Astrocyte (in vitro differentiated cells and primary cell): Measurements from ENCODE around the gene CPZ. TPM values are rescaled to one million over a fixed set of nuclear protein-coding genes. Genes with fewer than 3 reads are reported as not detected.

Experiments used
- DNase-seq: peaks from one replicate; pipeline ENCODE4 v3.0.0-alpha.2; 2010; ENCODE audit warnings: low read depth
- FAIRE-seq: peaks from 2 replicates; lab custom pipeline; 2011; peaks lifted over from hg19 to GRCh38; lab: Jason Lieb, UNC
- H2AFZ ChIP-seq: 2 replicates; pipeline ENCODE4 v1.6.0; 2012; ENCODE audit warnings: low read depth, low read length, inconsistent platforms
- H3K27ac ChIP-seq: 2 replicates; pipeline ENCODE4 v1.5.1; 2011; ENCODE audit warnings: low read depth, low read length, inconsistent platforms
- H3K27me3 ChIP-seq: 2 replicates; pipeline ENCODE4 v1.6.0; 2011; ENCODE audit warnings: low read length, inconsistent platforms; ENCODE audit not compliant: insufficient read depth
- H3K36me3 ChIP-seq: 2 replicates; pipeline ENCODE4 v1.5.1; 2011; ENCODE audit warnings: low read length, inconsistent platforms; ENCODE audit not compliant: insufficient read depth
- H3K4me1 ChIP-seq: 2 replicates; pipeline ENCODE4 v1.5.1; 2011; ENCODE audit warnings: low read length, inconsistent platforms; ENCODE audit not compliant: insufficient read depth
- H3K4me2 ChIP-seq: 2 replicates; pipeline ENCODE4 v1.6.0; 2012; ENCODE audit warnings: low read length, inconsistent platforms
- H3K4me3 ChIP-seq: 2 replicates; pipeline ENCODE4 v1.5.1; 2011; ENCODE audit warnings: low read depth, mild to moderate bottlenecking, low read length, inconsistent platforms; ENCODE audit not compliant: insufficient read depth
- H3K79me2 ChIP-seq: 2 replicates; pipeline ENCODE4 v1.6.0; 2012; ENCODE audit warnings: mild to moderate bottlenecking, low read length, inconsistent platforms; ENCODE audit not compliant: insufficient read depth
- H3K9ac ChIP-seq: 2 replicates; pipeline ENCODE4 v1.6.0; 2012; ENCODE audit warnings: mild to moderate bottlenecking, low read length, inconsistent platforms
- H3K9me3 ChIP-seq: 2 replicates; pipeline ENCODE4 v1.5.1; 2012; ENCODE audit warnings: low read depth, mild to moderate bottlenecking, low read length, inconsistent platforms; ENCODE audit not compliant: insufficient read depth
- H4K20me1 ChIP-seq: 2 replicates; pipeline ENCODE4 v1.6.0; 2012; ENCODE audit warnings: low read length, inconsistent platforms; ENCODE audit not compliant: insufficient read depth
- H3K27ac Mint-ChIP-seq: one replicate; pipeline ENCODE4 v1.8.0; 2021; ENCODE audit warnings: mild to moderate bottlenecking, mixed read lengths; ENCODE audit not compliant: unreplicated experiment
- H3K27me3 Mint-ChIP-seq: one replicate; pipeline ENCODE4 v1.8.0; 2021; ENCODE audit warnings: low read depth, mixed read lengths; ENCODE audit not compliant: unreplicated experiment
- H3K36me3 Mint-ChIP-seq: one replicate; pipeline ENCODE4 v1.8.0; 2021; ENCODE audit warnings: low read depth, mixed read lengths; ENCODE audit not compliant: unreplicated experiment
- H3K4me1 Mint-ChIP-seq: one replicate; pipeline ENCODE4 v1.8.0; 2021; ENCODE audit warnings: low read depth, mixed read lengths; ENCODE audit not compliant: unreplicated experiment
- H3K4me3 Mint-ChIP-seq: one replicate; pipeline ENCODE4 v1.8.0; 2021; ENCODE audit warnings: mild to moderate bottlenecking, moderate library complexity, mixed read lengths; ENCODE audit not compliant: unreplicated experiment
- H3K9me3 Mint-ChIP-seq: one replicate; pipeline ENCODE4 v1.8.0; 2021; ENCODE audit warnings: mild to moderate bottlenecking, mixed read lengths; ENCODE audit not compliant: unreplicated experiment
- EZH2 ChIP-seq: IDR thresholded peaks from 2 replicates; pipeline ENCODE4 v1.6.1; 2012; ENCODE audit warnings: mild to moderate bottlenecking, low read length, inconsistent platforms; ENCODE audit not compliant: insufficient read depth
- total RNA-seq: library from RNA; stranded (reverse); gene quantifications from 2 replicates; pipeline ENCODE4 v1.2.1, GENCODE V29; 2021
- TF ChIP-seq, protein P1 (sequence below): IDR thresholded peaks from 2 replicates; pipeline ENCODE4 v1.5.1; 2011; ENCODE audit warnings: low read depth, mild to moderate bottlenecking, inconsistent platforms, low read length, moderate library complexity; ENCODE audit not compliant: insufficient read depth

Gene CPZ
- total RNA-seq, 1 donor from 2014 or later = 6.3 TPM

DNA sequence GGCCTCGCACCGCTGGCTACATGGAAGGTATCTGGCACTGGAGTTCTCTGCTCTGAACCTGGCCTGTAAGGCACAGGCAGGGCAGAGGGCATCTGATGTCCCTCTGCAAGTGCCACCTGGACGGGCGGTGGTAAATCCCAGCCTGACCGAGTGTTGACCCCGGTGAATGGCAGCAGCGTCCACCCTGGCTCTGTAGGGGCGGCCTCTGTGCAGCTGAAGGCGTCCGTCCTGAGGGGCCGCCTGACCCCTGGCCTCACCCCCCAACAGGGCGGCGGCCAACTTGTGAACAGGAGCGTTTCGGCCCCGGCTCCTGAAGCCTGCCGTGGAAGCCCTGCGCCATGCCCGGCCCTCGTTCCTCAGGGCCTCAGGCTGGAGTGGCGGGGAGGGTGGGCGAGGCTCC is 51.4 kb downstream of the CPZ start:
- no peak for FAIRE-seq
- no peaks in the 10 kb centered on the region for H3K36me3 Mint-ChIP-seq

DNA sequence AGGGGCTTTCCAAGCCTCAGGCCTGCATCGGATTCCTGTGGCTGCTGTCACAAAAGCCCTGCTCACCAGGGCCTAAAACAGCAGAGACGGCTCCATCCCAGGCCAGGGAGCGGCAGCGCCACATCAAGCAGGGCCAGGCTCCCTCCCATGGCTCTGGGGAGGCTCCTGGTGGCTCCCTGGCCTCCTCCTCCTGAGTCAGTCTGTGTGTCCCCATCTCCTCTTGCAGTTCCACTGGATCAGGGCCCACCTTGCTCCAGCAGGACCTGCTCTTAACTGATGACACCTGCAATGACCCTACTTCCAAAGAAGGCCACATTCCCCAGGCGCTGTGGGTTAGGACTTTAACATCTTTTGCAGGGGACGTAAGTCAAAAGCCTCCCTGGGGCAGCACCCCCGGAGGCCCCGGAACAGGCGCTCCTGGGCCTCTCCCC is 51.9 kb downstream of the CPZ start:
- H3K27me3 Mint-ChIP-seq = peaks cover 57% of the 10 kb centered on the region
- TF ChIP-seq, protein P1, sequence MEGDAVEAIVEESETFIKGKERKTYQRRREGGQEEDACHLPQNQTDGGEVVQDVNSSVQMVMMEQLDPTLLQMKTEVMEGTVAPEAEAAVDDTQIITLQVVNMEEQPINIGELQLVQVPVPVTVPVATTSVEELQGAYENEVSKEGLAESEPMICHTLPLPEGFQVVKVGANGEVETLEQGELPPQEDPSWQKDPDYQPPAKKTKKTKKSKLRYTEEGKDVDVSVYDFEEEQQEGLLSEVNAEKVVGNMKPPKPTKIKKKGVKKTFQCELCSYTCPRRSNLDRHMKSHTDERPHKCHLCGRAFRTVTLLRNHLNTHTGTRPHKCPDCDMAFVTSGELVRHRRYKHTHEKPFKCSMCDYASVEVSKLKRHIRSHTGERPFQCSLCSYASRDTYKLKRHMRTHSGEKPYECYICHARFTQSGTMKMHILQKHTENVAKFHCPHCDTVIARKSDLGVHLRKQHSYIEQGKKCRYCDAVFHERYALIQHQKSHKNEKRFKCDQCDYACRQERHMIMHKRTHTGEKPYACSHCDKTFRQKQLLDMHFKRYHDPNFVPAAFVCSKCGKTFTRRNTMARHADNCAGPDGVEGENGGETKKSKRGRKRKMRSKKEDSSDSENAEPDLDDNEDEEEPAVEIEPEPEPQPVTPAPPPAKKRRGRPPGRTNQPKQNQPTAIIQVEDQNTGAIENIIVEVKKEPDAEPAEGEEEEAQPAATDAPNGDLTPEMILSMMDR = no peak
- TF ChIP-seq EZH2 = no peak

More for the DNA sequence above, 51.4 kb downstream of the CPZ start:
- no peak overlapping the region for H3K4me3 ChIP-seq
- H3K27me3 ChIP-seq = peaks cover 7% of the 10 kb centered on the region
- Mint-ChIP-seq H3K27me3 (peaks cover 57% of the 10 kb centered on the region), H3K4me3 (no peak overlapping the region), H3K27ac (no peak overlapping the region), H3K4me1 (no peaks in the 10 kb centered on the region), H3K9me3 (no peaks in the 10 kb centered on the region)
- DNase-seq = no peak
- TF ChIP-seq, protein P1 = no peak
- TF ChIP-seq EZH2 = no peak
- no peaks in the 10 kb centered on the region for H3K79me2 ChIP-seq
- no peak overlapping the region for H2AFZ ChIP-seq
- no peak overlapping the region for H3K27ac ChIP-seq
- no peaks in the 10 kb centered on the region for H3K36me3 ChIP-seq
- no peaks in the 10 kb centered on the region for H3K4me1 ChIP-seq
- H4K20me1 ChIP-seq = no peaks in the 10 kb centered on the region
- H3K4me2 ChIP-seq = no peak overlapping the region
- H3K9me3 ChIP-seq = no peaks in the 10 kb centered on the region
- no peak overlapping the region for H3K9ac ChIP-seq

DNA sequence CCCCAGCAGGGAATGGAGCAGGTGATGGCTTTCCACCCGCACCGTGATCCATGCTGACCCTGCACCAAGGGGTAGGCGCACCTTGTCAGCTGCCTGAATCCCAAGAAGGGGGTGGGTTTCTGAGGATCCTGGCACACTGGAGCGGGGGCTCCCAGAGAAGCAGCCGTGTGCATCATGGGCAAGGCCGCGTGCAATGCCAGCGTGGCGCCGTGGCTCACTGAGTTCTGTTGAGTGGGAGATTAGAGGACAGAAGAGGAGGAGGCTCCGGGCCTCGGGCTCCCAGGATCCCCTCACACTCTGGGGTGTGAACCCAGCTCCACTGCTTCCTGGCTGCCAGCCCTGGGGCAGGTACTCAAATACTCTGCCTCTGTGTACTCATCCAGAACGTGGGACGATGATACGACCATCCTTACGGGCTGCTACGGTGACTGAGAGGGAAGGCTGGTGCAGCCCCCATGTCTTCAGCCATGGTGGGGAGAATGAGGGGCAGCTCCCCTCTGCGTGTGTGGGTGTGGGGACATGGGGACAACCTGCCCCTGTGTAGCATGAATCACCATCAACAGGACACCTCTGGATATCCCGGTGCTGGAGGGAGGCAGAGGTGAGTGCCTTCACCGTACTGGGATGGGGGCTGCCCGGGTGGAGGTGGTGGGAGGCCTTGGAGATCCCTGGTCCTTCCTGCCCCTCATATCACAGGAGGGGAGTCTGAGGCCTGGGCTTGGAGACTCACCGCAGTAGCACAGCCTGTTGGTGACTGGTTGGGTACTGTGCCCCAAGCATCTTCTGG is 52.6 kb downstream of the CPZ start:
- H3K4me3 ChIP-seq = no peak overlapping the region
- H3K4me1 ChIP-seq = no peaks in the 10 kb centered on the region
- H3K4me1 Mint-ChIP-seq = no peaks in the 10 kb centered on the region
- peaks cover 55% of the 10 kb centered on the region for H3K27me3 Mint-ChIP-seq
- no peaks in the 10 kb centered on the region for H3K36me3 Mint-ChIP-seq
- no peak overlapping the region for H3K4me2 ChIP-seq
- no peak overlapping the region for H3K27ac ChIP-seq
- H3K36me3 ChIP-seq = no peaks in the 10 kb centered on the region
- no peak for FAIRE-seq
- H3K9me3 ChIP-seq = no peaks in the 10 kb centered on the region
- H3K4me3 Mint-ChIP-seq = no peak overlapping the region
- H3K9ac ChIP-seq = no peak overlapping the region
- no peaks in the 10 kb centered on the region for H4K20me1 ChIP-seq
- TF ChIP-seq EZH2 = no peak
- TF ChIP-seq, protein P1 = no peak
- H3K9me3 Mint-ChIP-seq = no peaks in the 10 kb centered on the region
- peaks cover 9% of the 10 kb centered on the region for H3K27me3 ChIP-seq
- no peak overlapping the region for H3K27ac Mint-ChIP-seq
- DNase-seq = no peak
- H3K79me2 ChIP-seq = no peaks in the 10 kb centered on the region
- H2AFZ ChIP-seq = no peak overlapping the region

More for the DNA sequence above, 51.9 kb downstream of the CPZ start:
- H3K79me2 ChIP-seq = no peaks in the 10 kb centered on the region
- no peaks in the 10 kb centered on the region for H3K36me3 ChIP-seq
- no peak overlapping the region for H3K27ac Mint-ChIP-seq
- no peaks in the 10 kb centered on the region for H3K9me3 ChIP-seq
- H3K4me3 ChIP-seq = no peak overlapping the region
- H3K36me3 Mint-ChIP-seq = no peaks in the 10 kb centered on the region
- no peak overlapping the region for H2AFZ ChIP-seq
- no peak overlapping the region for H3K4me3 Mint-ChIP-seq
- no peaks in the 10 kb centered on the region for H3K9me3 Mint-ChIP-seq
- H3K4me1 ChIP-seq = no peaks in the 10 kb centered on the region
- no peak overlapping the region for H3K27ac ChIP-seq
- no peak overlapping the region for H3K4me2 ChIP-seq
- H3K9ac ChIP-seq = no peak overlapping the region
- FAIRE-seq (no peak), DNase-seq (no peak)
- H3K27me3 ChIP-seq = peaks cover 9% of the 10 kb centered on the region
- H3K4me1 Mint-ChIP-seq = no peaks in the 10 kb centered on the region
- no peaks in the 10 kb centered on the region for H4K20me1 ChIP-seq
